OCI-LY7 (cell line): ENCODE results near the gene EGR2. TPM values are rescaled to one million over a fixed set of nuclear protein-coding genes. Genes with fewer than 3 reads are reported as not detected.
A peak's percentile ranks its signal among the peaks of the same experiment; 100 is the strongest.

Source experiments
- Bru-seq: library from RNA; stranded (reverse); fragments of 400-500 nt; gene quantifications from one replicate; lab custom pipeline; 2021; lab: Mats Ljungman, UMichigan
- BruChase-seq, 2 experiments: library from RNA; stranded (reverse); fragments of 400-500 nt; gene quantifications; one replicate each; lab custom pipeline; 2021; lab: Mats Ljungman, UMichigan
- BruUV-seq: library from RNA; stranded (reverse); fragments of 400-500 nt; replicated peaks from 2 replicates; lab custom pipeline; 2021; lab: Mats Ljungman, UMichigan
- CTCF ChIA-PET: fragments of 300-600 bp; sonication (Branson Sonifier 250); formaldehyde crosslinking; loops from one replicate; lab custom pipeline; 2022; ENCODE audit warnings: antibody characterized with exemption; ENCODE audit not compliant: unreplicated experiment; lab: Charles Lee
- POLR2A ChIA-PET: fragments of 300-600 bp; sonication (Branson Sonifier 250); formaldehyde crosslinking; loops from one replicate; lab custom pipeline; 2022; ENCODE audit warnings: antibody characterized with exemption; lab: Charles Lee
- DNase-seq: peaks from one replicate; pipeline ENCODE4 v3.0.0-alpha.2; 2015; ENCODE audit warnings: low spot score
- H2AFZ ChIP-seq: fragments of 200-600 bp; sonication (generic), shearing (Covaris generic); 2 replicates; pipeline ENCODE4 v1.6.1; 2014; ENCODE audit warnings: mild to moderate bottlenecking, antibody characterized with exemption, low read length, moderate library complexity
- H3K27ac ChIP-seq: fragments of 200-600 bp; sonication (generic); 2 replicates; pipeline ENCODE4 v1.5.1; 2014; ENCODE audit warnings: mixed run types, low read depth, mild to moderate bottlenecking, moderate library complexity, low read length, inconsistent platforms; ENCODE audit not compliant: poor library complexity, severe bottlenecking
- H3K36me3 ChIP-seq: fragments of 200-600 bp; sonication (generic); 2 replicates; pipeline ENCODE4 v1.6.1; 2014; ENCODE audit warnings: mild to moderate bottlenecking, antibody characterized with exemption, low read length, moderate library complexity, mixed read lengths; ENCODE audit not compliant: insufficient read depth
- H3K4me1 ChIP-seq: fragments of 200-600 bp; sonication (generic); 2 replicates; pipeline ENCODE4 v1.5.1; 2014; ENCODE audit warnings: mild to moderate bottlenecking, low read length; ENCODE audit not compliant: insufficient read depth, poor library complexity, severe bottlenecking
- H3K4me2 ChIP-seq: fragments of 200-600 bp; sonication (generic); 2 replicates; pipeline ENCODE4 v1.6.1; 2014; ENCODE audit warnings: mild to moderate bottlenecking, low read length
- H3K4me3 ChIP-seq: fragments of 200-600 bp; sonication (generic); 2 replicates; pipeline ENCODE4 v1.5.1; 2014; ENCODE audit warnings: mild to moderate bottlenecking, low read depth, low read length; ENCODE audit not compliant: poor library complexity, severe bottlenecking
- H3K79me2 ChIP-seq: fragments of 200-600 bp; sonication (generic); 2 replicates; pipeline ENCODE4 v1.6.1; 2016; ENCODE audit warnings: low read depth, mild to moderate bottlenecking, low read length, moderate library complexity, mixed read lengths; ENCODE audit not compliant: insufficient read depth
- H3K9me2 ChIP-seq: fragments of 200-600 bp; sonication (generic); 2 replicates; pipeline ENCODE4 v1.6.1; 2016; ENCODE audit warnings: mild to moderate bottlenecking, low read length, mixed read lengths; ENCODE audit not compliant: insufficient read depth
- H3K9me3 ChIP-seq: fragments of 200-600 bp; sonication (generic); 2 replicates; pipeline ENCODE4 v1.6.1; 2014; ENCODE audit warnings: mild to moderate bottlenecking, mixed run types, low read length, mixed read lengths
- H4K20me1 ChIP-seq: fragments of 200-600 bp; sonication (generic); 2 replicates; pipeline ENCODE4 v1.6.1; 2014; ENCODE audit warnings: mild to moderate bottlenecking, antibody characterized with exemption, low read length, moderate library complexity, mixed read lengths; ENCODE audit not compliant: insufficient read depth
- EZH2phosphoT487 ChIP-seq: fragments of 200-600 bp; sonication (generic); IDR thresholded peaks from 2 replicates; pipeline ENCODE4 v1.6.1; 2018; ENCODE audit warnings: low read depth, borderline replicate concordance, mild to moderate bottlenecking, mixed run types, antibody characterized with exemption, low read length, moderate library complexity, mixed read lengths
- intact Hi-C: fragments of 100-400 bp; cut with micrococcal nuclease; formaldehyde crosslinking; loops from one replicate; pipeline ENCODE4 v1.10.0; 2022; ENCODE audit not compliant: unreplicated experiment
- long read RNA-seq: library from polyadenylated mRNA; stranded (forward); transcript quantifications from one replicate; pipeline ENCODE4 v2.0.0, GENCODE V29; 2022
- total RNA-seq, 2 experiments: library from RNA; depleted of rRNA in 1 of 2; stranded (reverse); fragments of >200 nt in 1 of 2; shearing (Covaris generic) in 1 of 2; gene quantifications; 2 replicates each; pipeline ENCODE4 v1.2.3, GENCODE V29; 2014 to 2022
- TF ChIP-seq, protein P1 (sequence below): fragments of 200-600 bp; sonication (generic); conservative IDR thresholded peaks from 2 replicates; pipeline ENCODE4 v1.5.1; 2014; ENCODE audit warnings: mild to moderate bottlenecking, antibody characterized with exemption, low read length, moderate library complexity, mixed read lengths

EGR2 gene
- total RNA-seq (2014; rRNA removed; shearing (Covaris generic)), result 0.08 TPM in 1 of 2 replicates, not detected in the other
- 0.19 and 0.30 TPM in 2 replicates for total RNA-seq (2022)
- percentile 15 among the genes with signal in this experiment for Bru-seq, nascent RNA
- percentile 21 among the genes with signal in this experiment for BruChase-seq, experiment 1, labeled RNA remaining after a 6-hour chase
- BruChase-seq, experiment 2, labeled RNA remaining after a 2-hour chase, result percentile 25 among the genes with signal in this experiment
- long read RNA-seq, partial matches to known transcripts, result 0 of 1 reads
- long read RNA-seq, other reads (novel, unspliced or antisense), result 1 of 1 reads

DNA sequence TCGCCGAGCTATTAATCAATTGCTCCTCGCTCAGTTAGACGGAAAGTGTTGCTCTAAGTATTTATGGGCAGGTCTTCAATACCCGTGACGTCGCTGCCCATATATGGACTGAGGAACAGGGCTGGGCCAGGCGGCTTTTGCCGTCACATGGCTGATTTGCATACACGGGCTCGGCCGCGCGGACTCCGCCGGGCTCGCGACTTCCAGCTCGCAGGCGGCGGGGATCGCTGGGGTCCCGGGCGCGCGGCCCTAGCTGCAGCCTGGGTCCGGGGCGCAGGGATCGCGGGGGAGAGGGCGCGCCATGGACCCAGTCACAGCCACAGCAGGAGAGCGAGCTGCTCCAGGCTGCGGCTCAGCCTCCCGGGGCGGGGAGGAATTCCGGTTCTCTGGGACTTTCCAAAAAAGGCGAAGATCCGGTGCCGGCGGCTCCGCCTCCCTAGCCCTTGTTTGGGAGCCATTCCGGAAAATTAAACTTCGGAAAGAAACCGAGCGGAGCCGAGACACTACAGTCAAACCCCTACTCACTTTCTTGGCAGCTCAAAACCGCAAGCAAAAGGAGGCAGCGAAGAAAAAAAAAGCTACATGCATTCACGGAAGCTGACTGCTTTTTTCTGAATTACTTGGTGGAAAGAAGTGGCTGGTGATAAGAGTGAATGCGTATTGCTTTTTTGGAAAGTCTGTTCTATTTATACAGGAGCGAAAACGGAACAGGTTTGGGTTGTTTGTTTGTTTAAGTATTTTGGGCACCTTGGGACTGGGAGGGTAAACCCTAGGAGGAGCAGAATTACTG lies at the start of gene EGR2:
Gene EGR2 (minus strand): TSS at position 36 of the 790 bp plus-strand sequence. CDS start 337 bp downstream, outside the sequence.
- ChIA-PET POLR2A (interaction anchor here (0.6 to 4.9 kb wide), 18 partner anchors 12 to 448 kb away, joined by 3 to 54 read pairs (median 4); partner anchors contain the start of gene ADO), CTCF (interaction anchor here (0.6 to 1.6 kb wide), 8 partner anchors 10 to 366 kb away, joined by 3 to 15 read pairs (median 4); partner anchors contain the start of gene ADO)
- Histone ChIP-seq H4K20me1 (no peaks in the 10 kb centered on the region), H3K4me3 (peak within 1 kb of the TSS; percentile 74), H3K27ac (peak within 1 kb of the TSS; percentile 60), H2AFZ (peak within 1 kb of the TSS; percentile 63), H3K36me3 (no peaks in the 10 kb centered on the region), H3K4me2 (peak within 1 kb of the TSS; percentile 72), H3K9me2 (no peaks in the 10 kb centered on the region), H3K4me1 (peaks cover 16% of the 10 kb centered on the region), H3K9me3 (no peaks in the 10 kb centered on the region), H3K79me2 (no peaks in the 10 kb centered on the region)
- intact Hi-C loops, result loop anchor here (1.0 to 10.0 kb wide), 7 partner anchors 179 to 708 kb away; partner anchors contain the start of gene REEP3
- DNase-seq, result peak; percentile 95
- TF ChIP-seq EZH2phosphoT487, result no peak
- TF ChIP-seq, protein P1, sequence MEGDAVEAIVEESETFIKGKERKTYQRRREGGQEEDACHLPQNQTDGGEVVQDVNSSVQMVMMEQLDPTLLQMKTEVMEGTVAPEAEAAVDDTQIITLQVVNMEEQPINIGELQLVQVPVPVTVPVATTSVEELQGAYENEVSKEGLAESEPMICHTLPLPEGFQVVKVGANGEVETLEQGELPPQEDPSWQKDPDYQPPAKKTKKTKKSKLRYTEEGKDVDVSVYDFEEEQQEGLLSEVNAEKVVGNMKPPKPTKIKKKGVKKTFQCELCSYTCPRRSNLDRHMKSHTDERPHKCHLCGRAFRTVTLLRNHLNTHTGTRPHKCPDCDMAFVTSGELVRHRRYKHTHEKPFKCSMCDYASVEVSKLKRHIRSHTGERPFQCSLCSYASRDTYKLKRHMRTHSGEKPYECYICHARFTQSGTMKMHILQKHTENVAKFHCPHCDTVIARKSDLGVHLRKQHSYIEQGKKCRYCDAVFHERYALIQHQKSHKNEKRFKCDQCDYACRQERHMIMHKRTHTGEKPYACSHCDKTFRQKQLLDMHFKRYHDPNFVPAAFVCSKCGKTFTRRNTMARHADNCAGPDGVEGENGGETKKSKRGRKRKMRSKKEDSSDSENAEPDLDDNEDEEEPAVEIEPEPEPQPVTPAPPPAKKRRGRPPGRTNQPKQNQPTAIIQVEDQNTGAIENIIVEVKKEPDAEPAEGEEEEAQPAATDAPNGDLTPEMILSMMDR, result no peak
- BruUV-seq, result TSS peak; percentile 65

DNA sequence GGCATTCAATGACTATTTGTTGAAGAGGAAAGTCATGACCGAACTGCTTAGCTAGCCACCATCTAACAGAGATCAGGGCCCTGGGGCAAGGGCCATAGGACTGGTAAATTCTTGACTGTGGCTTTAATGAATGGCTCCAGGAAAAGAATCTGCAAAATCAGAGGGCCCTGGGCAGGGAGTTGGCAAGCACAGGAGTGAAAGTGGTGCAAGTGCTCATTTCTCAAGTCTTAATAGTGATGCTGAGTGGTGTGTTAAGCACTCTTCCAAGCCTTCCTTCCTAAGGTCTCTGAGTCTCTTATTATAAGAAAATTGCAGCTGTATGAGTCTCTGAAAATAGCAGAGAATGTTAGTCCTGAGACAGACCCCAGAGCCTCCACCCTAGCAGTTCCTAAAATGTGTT lies 46.3 kb upstream of the EGR2 start:
- H3K4me2 ChIP-seq, result no peak overlapping the region
- no peak for DNase-seq
- POLR2A ChIA-PET, result interaction anchor here (0.7 to 0.8 kb wide), 2 partner anchors 9 to 385 kb away, joined by 3 to 4 read pairs; no protein-coding TSS in a partner anchor
- intact Hi-C loops, result no loop called here
- H2AFZ ChIP-seq, result no peak overlapping the region
- H3K36me3 ChIP-seq, result no peaks in the 10 kb centered on the region
- BruUV-seq, result no TSS peak
- H3K79me2 ChIP-seq, result no peaks in the 10 kb centered on the region
- H3K27ac ChIP-seq, result no peak overlapping the region
- H3K9me3 ChIP-seq, result no peaks in the 10 kb centered on the region
- peaks cover 8% of the 10 kb centered on the region for H3K4me1 ChIP-seq
- no peak overlapping the region for H3K4me3 ChIP-seq
- H3K9me2 ChIP-seq, result no peaks in the 10 kb centered on the region
- H4K20me1 ChIP-seq, result no peaks in the 10 kb centered on the region
- TF ChIP-seq, protein P1, result no peak
- no peak for TF ChIP-seq EZH2phosphoT487
- CTCF ChIA-PET, result no interaction called here
